NCI-H2227 (cell line): ENCODE results near the gene SLF2.

Experiments
- DNase-seq: peaks from one replicate; lab custom pipeline; 2025; ENCODE audit not compliant: unreplicated experiment; lab: John Stamatoyannopoulos, UW

Gene SLF2

DNA sequence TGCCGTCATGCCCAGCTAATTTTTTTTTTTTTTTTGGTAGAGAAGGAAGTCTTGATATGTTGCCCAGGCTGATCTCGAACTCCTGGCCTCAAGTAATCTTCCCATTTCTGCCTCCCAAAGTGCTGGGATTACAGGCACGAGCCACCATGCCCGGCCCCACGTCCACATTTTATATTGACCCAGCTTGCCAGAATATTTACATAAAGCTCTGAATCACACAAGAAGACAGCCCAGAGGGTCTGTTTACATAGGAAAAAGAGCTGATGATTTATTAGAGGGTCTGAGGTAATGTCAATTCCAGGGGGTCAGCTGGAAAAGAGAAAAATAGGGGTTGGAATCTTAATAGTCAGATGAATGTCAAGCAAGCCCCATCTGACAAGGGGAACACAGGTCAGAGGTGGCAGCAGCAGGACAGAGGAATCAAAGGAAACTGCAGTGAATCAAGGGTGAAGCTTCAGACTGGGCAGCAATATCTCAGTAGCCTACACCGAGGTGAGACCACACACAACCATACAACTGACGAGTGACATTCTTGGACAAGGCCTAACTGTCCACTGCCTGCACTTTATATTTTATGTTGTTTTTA lies 15.8 kb upstream of the SLF2 start:
- no peak for DNase-seq

DNA sequence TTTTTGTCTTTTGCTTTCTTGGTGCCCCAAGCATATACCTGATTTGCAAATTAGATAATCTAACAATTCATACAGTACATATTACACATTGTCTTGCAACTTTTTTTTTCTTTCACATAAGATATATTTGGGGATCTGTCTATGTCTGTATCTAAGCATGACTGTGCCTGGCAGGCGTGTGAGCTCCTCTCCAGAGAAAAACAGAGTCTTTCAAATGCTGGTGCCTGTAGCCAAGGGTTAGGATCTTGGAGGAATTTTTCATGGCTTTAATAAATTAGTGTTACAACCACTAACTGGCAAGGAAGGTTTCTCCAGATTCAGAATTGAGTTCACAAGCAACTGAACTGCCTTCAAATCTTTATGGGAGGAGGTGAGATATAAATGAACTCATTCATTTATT lies 14.8 kb upstream of the SLF2 start:
- no peak for DNase-seq

DNA sequence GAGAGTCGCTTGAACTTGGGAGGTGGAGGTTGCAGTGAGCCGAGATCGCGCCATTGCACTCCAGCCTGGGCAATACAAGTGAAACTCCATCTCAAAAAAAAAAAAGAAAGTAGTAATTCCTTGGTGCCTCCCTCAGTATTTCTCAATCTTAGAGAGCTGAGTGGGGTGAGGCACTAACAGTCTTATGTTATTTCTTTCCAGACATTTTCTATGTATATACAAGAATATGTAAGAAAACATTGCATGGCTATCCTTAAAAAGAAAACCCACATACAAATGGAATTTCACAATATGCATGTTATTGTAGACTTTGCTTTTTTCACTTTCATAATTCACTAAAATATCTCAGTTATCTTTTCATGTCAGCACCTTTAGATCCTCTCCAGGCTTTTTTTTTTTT lies 13.6 kb upstream of the SLF2 start:
- no peak for DNase-seq

DNA sequence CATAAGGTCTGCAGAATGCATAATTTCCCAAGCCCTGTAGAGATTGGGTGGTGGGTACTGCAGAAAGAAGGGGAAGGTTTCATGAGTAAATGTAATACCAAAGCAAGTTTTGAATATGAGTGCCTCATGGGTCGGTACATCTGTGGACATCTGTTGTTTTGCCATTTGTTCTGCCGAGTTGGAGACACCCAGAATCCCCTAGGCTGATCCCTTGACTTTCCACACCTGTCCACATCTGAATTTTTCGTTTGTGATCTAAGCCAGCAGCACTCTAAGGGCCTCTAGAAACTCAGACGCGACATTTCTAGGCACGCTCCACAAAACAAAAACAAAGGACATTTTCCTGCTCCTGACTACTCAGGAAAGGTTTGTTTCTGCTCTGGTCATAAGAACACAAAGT lies 11.7 kb upstream of the SLF2 start:
- no peak for DNase-seq

DNA sequence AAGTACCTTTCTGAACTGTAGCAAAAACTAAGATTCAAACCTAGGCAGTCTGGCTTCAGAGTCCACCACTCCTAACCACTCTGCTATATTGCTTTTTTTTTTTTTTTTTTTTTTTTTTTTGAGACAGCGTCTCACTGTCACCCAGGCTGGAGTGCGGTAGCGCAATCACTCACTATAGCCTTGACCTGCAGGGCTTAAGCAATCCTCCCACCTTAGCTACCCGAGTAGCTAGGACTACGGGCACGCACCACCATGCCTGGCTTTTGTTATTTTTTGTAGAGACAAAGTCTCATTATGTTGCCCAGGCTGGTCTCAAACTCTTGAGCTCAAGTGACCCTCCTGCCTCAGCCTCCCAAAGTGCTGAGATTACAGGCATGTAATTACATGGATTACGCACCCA lies 10.1 kb upstream of the SLF2 start:
- no peak for DNase-seq

DNA sequence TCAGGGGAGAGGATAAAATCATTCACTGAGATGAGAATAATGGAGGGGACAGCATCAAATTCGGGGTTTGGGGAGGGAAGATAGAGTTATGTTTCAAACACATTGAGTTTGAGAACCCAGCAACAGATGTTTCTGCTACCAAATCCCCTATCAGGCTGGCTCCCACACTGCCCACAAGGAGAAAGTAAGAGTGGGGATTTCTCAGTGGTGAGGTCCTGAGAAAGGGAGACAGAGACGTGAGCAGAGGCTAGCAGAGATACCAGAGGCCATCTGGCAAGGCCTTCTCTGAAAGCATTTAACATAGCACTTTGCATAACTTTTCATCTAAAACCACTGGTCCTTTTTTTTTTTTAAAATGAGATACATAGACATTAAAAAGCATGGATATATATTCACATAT lies 7.8 kb upstream of the SLF2 start:
- DNase-seq, result no peak

DNA sequence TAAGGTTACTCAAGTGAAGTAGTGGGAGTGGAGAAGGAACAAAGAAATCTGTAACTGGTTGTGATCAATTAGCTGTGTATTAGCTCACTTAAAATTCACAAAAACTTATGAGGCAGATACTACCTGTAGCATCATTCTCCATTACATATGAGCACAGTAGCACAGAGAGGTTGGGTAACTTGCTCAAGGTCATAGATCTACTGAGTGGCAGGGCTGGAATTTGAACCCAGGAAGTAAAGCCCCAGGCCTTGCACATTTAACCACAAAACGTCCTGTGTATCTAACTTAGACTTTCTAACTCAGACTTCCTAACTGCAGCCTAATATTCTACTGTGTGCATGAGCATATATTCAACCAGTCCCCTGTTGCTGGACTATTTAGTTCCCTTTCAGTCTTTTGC lies 5.6 kb upstream of the SLF2 start:
- no peak for DNase-seq

DNA sequence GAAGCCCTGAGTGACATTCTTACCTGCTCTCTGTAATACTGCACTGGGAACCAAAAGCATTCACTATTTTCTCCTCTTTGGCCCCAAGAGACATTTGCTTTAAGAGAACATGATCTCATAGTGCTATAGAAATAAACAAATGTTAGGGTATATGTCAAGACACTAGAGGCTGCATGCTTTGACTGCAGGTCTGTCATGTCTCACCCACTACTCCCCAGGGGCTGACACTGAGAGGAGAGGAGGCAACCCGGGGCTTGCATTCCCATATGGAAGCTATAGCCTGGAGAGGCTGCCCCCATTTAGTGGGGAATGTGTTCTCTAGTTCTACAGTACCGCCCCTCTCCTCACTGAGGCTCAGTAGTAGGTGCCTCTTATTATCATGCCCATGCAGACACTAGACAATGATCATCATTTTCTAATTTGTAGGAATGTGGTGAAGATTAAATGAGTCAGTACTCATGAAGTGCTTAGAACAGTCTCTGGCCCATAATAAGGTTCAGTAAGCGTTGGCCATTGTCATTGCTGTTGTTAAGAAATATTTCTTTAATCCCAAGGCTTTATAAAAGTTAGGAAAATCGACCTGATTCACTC lies 4.9 kb upstream of the SLF2 start:
- DNase-seq, result no peak

DNA sequence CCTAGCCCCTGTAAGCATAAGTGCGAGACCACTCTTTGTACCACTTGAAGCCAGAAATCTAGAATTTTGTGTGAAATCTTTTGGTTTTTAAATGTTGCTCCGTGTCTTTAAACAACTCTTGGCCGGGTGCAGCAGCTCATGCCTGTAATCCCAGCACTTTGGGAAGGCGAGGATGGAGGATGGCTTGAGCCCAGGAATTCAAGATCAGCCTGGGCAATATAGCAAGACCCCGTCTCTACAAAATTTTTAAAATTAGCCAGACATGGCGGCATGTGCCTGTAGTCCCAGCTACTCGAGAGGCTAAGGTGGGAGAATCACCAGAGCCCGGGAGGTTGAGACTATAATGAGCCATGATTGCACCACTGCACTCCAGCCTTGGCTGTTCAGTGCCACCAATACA lies 4.4 kb upstream of the SLF2 start:
- DNase-seq, result no peak

DNA sequence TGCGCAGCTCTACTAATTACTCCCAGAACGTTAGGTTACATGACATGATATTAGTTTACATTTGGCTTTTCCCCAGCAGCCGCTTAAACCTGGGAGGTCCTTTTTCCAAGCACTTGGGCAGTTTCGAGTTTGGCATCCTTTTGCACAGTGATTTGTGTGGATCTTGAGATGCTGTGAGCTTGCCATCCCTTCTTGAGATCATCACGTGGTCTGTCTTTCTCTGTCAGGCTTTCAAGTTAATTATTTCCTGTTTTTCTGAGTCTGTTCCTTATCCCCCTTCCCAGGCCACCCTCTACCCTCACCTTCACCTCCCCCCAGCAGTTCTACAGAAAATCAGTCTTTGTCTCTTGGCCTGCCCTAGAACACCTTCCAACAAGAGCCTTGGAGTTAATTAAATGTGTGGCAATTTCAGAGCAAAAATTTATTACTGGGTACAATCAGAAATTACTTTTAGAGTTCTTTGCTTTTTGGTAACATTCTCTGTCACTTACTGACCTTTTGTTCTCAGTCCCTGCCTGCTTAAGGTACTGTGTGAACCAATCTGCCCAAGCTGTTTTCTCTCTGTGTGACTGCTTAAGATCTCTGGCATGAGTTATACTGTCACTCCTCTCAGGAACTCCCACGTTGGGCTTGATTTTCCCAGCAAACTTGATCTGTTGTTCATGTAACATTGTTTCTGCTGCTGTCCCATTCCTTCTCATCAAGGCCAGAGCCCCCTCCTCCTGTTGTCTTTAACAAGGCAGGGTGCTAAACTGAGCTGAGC lies 3.1 kb upstream of the SLF2 start:
- peak; percentile 6 for DNase-seq

DNA sequence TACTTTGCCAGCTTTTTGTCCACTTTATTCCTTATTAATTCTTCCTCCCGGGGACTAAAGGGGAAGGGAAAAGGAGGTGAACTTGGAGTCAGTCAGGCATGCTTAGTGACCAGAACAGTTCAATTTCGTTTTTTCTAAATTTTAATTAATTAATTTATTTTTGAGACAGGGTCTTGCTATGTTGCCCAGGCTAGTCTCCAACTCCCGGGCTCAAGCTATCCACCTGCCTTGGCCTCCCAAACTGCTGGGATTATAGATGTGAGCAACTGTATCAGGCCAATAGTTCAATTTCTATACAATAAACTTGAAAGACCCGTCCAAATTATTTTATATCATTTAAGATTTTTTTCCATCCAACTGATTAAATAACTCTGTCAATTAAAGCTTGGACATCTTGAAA lies 1.3 kb upstream of the SLF2 start:
- DNase-seq, result no peak

DNA sequence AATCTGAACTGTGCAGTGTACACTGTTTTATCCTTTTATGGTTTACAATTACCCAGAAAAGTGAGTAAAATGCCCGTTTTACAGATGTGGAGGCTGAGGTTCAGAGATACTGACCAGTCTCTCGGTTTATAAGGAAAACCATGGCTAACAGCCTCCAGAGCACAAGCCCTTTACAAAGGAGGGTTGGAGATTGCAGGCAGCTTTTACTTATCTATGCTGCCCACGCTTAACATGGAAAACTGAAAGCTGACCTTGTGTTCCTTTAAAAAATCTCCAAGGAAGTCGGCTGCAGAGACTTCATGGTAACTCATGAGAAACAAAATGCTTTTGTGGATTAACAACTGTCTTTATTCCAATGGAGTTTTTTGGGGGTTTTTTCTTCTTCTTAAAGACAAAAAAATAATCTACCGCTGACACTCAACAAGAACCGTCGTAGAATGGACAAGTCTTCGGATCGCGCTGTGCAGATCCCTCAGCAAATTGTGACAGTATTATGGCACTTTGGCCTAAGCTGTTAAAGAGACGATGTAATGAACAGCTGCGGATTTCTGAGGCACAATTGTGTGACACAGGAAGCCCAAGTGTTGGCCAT lies 654 bp upstream of the SLF2 start:
- no peak for DNase-seq

DNA sequence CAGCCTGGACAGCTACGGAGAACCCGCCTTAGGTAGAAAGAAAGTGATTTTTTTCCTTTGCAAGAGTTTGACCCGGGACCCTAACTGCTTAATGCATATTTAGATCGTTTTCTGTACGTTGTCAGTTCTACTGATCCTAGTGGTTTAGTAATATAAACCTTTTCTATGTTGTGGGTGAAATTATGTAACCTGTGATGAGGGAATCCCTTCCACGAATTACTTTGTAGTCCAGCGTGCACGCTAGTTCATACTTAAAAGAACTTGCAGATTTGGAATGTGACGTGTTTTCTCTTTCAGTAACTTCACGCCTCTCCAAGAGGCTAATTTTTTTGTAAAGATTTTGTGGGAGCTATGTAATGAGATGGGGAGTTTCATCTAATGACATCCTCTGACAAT lies 705 bp downstream of the SLF2 start:
- DNase-seq, result no peak

DNA sequence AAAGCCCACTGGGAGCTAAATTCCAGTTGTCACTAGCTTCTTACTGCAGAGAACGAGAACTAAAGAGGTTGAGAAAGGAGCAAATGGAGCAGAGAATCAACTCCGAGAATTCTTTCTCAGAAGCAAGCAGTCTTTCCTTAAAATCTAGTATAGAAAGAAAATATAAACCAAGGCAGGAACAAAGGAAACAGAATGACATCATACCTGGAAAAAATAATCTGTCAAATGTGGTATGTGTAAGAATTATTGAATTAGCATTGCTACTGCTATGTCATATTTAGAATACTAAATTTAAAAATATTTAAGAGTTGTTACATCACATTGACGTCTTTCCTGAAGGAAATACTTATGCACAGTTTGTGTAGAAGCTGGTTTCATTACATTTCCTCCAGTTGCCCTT lies 4.3 kb downstream of the SLF2 start:
- DNase-seq, result no peak

DNA sequence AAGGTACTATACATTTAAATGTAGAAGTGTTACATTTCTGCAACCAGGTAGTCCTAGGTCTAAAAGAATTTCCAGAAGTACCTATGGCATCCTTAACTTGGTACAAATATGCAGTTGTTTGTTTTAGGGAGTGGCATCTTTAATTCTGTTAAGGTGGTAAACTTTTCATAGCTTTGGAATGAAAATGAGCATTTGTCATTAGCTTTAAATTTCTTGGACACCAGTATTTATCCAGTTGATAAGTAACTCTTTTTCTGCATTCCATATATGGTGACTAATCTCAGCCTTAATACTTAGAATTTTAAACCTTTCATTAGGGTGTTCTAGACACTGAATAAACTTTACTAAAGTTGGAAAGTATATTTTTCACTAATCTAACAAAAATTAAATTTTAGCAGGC lies 10.8 kb downstream of the SLF2 start:
- DNase-seq, result no peak

DNA sequence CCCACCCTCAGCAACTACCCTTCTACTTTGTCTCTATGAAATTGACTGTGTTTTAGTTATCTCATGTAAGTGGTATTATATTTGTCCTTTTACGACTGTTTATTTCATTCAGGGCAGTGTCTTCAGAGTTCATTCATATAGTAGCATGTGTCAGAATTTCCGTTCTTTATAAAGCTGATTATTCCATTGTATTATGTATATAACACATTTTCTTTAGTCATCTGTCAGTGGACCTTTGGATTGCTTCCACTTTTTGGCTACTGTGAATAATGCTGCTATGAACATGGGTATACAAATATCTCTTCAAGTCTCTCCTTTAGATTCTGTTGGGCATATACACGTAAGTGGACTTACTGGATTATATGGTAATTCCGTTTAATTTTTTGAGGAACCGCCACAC lies 14.5 kb downstream of the SLF2 start:
- no peak for DNase-seq

DNA sequence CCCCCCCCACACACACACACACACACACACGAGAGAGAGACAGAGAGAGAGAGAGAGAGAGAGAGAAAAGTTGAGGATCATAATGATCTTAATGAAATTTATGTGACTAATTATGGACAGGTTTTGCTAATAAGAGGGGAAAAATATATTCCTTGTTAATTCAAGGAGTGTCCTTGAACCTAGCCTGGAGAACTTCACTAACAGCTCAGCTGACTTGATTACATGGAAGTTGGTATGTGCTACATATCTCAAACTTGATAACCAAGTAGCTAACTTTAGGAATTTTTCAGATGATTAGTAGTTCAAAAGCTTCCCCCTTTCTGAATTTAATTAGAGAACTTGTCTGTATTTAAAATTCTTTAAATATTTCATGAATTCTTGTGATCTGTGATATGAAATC lies 15.3 kb downstream of the SLF2 start:
- DNase-seq, result no peak

DNA sequence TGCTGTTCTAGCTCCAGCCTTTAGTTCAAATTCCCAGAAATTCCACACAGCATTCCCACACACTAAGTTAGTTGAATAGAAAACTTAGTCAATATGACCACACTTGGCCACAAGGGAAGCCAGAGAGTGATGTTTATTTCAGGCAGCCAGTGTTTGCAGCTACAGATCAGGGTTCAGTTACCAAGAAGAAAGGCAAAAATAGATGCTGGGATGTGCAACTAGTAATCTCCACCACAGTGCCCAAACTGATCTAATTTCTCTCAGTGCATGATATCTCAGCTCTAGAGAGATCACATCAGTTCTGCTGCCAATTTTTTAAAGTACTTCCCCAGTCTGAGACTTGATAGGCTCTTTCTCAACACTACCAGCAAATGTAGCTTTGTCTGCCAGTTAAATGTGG lies 17.6 kb downstream of the SLF2 start:
- no peak for DNase-seq

DNA sequence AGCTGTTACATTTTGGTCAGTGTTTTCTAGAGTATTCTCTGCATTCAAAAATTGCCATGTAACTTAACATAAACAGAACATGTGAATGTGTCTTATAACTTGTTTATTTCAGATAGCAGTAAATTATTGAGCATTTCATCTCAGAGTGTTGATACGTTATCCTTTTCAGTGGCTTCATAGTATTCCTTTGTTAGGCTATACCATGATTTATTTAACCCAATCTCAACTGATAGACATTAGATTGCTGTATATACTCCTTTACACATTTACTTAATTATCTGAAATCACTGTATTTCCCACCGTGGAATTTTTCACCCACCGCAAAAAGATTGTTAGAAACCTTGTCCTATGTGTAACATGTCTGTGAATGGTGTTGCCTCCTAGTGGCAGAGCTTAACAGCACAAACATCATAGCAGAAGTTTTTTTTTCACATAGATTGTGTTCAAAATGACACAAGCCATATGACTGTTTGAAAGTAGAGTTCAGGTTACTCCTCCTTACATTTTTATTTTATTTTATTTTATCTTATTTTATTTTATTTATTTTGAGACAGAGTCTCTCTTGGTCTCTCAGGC lies 21.4 kb downstream of the SLF2 start:
- no peak for DNase-seq

DNA sequence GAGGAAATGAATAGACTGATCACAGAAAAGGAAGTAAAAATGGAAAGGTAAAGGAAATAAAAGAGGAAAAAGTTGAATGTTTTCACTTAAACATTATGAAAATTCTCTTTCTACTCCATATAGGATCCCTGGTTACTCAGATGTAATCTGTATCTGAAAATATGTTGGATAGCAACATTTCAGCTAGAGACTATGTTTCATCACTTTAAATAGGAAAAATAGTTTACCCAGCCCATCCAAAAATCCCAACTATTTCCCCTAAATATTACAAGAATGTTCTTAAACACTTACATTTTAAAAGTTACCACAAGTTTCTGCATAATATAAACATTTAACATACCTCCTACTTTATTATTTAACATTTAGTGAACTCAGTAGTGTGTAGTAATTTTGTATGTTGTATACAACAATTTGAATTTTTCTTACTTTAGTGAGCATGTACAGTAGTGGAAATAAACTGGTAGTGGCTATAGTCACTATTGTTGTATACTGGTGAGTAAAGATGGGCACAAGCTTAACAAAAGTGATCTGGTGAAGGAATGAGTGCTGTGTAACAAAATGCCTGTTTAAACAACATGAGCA lies 27.1 kb downstream of the SLF2 start:
- no peak for DNase-seq

DNA sequence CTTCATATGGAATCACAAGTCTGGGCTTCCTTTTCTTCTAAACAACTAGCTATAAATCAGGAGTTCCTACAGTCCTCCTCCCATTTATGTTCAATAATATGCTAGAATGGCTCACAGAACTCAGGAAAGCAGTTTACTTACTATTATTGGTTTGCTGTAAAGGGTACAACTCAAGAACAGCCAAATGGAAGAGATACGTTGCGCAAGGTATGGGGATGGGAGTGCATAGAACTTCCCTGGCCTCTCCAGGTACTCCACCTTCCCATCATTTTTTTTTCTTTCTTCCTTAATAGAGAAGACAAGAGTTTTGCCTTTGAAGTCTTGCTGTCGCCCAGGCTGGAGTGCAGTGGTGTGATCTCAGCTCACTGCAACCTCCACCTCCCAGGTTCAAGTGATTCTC lies 29.5 kb downstream of the SLF2 start:
- no peak for DNase-seq

DNA sequence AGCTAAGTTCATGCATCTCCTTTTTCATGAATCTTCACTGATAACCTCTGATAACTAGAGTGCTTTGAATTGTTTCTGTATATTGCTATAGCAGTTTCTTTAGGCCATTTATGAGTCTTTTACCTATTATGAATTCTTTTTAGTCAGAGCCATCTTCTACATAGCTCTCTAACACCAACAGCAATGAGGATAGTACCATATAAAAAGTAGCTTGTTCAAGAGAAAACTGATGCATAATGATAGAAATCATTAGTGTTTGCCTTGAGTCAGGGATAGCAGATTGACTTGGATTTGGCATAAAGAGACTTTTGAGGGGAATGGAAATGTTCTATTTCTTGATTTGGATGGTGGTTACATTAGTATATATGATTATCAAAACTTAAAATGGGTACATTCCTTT lies 30.7 kb downstream of the SLF2 start:
- DNase-seq, result no peak
